HT1080 (cell line): ENCODE measurements around the gene TOX2. TPM values are rescaled to one million over a fixed set of nuclear protein-coding genes. Genes with fewer than 3 reads are reported as not detected.
A peak's percentile ranks its signal among the peaks of the same experiment; 100 is the strongest.

Experiments used
- DNase-seq: peaks from one replicate; pipeline ENCODE4 v3.0.0-alpha.2; 2015; ENCODE audit warnings: low read depth
- total RNA-seq: library from RNA; depleted of rRNA; stranded (reverse); fragments of >200 nt; shearing (Covaris generic); gene quantifications from 2 replicates; pipeline ENCODE4 v1.2.3, GENCODE V29; 2014

The TOX2 gene
- total RNA-seq, 1 experiment from 2014 or later = 8.3 TPM

- DNase-seq = peak; percentile 64
Observed at GRCh38 chr20:44074252-44075151, 159.8 kb downstream of the TOX2 start.

- DNase-seq = no peak
Observed at GRCh38 chr20:44075191-44075949, 160.7 kb downstream of the TOX2 start.

GRCh38 chr20:44075950-44076232 is 161.2 kb downstream of the TOX2 start:
- no peak for DNase-seq

GRCh38 chr20:44079291-44079690 is 164.6 kb downstream of the TOX2 start:
- DNase-seq = no peak

- DNase-seq = no peak
Observed at GRCh38 chr20:44080064-44080463, 165.4 kb downstream of the TOX2 start.

GRCh38 chr20:44080646-44081267 is 166.1 kb downstream of the TOX2 start:
- peak; percentile 62 for DNase-seq

GRCh38 chr20:44081476-44081875 is 166.8 kb downstream of the TOX2 start:
- no peak for DNase-seq

- DNase-seq = no peak
Observed at GRCh38 chr20:44081888-44082287, 167.2 kb downstream of the TOX2 start.

- peak; percentile 42 for DNase-seq
Observed at GRCh38 chr20:44083220-44083933, 168.7 kb downstream of the TOX2 start.

- no peak for DNase-seq
Observed at GRCh38 chr20:44084439-44084838, 169.8 kb downstream of the TOX2 start.

- no peak for DNase-seq
Observed at GRCh38 chr20:44084891-44085290, 170.2 kb downstream of the TOX2 start.

GRCh38 chr20:44085616-44086434 is 171.2 kb downstream of the TOX2 start:
- DNase-seq = no peak

- DNase-seq = no peak
Observed at GRCh38 chr20:44087051-44087856, 172.6 kb downstream of the TOX2 start.

- no peak for DNase-seq
Observed at GRCh38 chr20:44087857-44088120, 173.1 kb downstream of the TOX2 start.

GRCh38 chr20:44089987-44090674 is 175.5 kb downstream of the TOX2 start:
- peak; percentile 51 for DNase-seq

GRCh38 chr20:44091026-44091425 is 176.4 kb downstream of the TOX2 start:
- no peak for DNase-seq

- peak; percentile 37 for DNase-seq
Observed at GRCh38 chr20:44092551-44093248, 178.0 kb downstream of the TOX2 start.

GRCh38 chr20:44093249-44093582 is 178.6 kb downstream of the TOX2 start:
- DNase-seq = no peak

GRCh38 chr20:44095831-44096230 is 181.2 kb downstream of the TOX2 start:
- no peak for DNase-seq
